ENCODE data around the gene GFI1. TPM values are rescaled to one million over a fixed set of nuclear protein-coding genes. Genes with fewer than 3 reads are reported as not detected.

Gene GFI1
- total and polyA plus RNA-seq, 2 of the 8 experiments (the other 6 are each of a cell fraction or from before 2014, with no cell fraction given): 0.08 to 0.17 TPM

DNA sequence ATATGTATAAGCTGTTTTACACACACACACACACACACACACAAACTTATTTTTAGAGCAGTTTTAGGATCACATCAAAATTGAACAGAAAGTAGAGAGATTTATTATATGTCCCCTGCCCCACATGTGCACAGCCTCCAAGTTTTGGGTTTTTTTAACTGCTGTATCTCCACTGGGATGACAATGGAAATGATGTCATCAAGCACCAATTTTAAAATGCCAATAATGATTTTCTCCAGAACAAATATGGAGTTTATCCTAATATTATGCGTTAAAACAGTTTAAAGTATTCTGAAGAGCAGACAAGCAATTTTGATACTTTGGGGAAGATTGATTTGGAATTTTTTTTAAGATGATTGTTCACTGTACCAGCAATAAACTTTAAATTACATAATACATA is 56.7 kb downstream of the GFI1 start (continued):
- no peak for TF ChIP-seq CBX8 (IDR thresholded peaks at IDR 0.05; ENCODE audit: borderline replicate concordance, low read depth, low read length)
- TF ChIP-seq CEBPB (IDR thresholded peaks at IDR 0.05; ENCODE audit: low read depth, low read length): no peak
- no peak for TF ChIP-seq USF2 (IDR thresholded peaks at IDR 0.05; ENCODE audit: low read length)
- no peak for TF ChIP-seq CREB1 (IDR thresholded peaks at IDR 0.05)
- no peak for TF ChIP-seq TCF12 (IDR thresholded peaks at IDR 0.05; ENCODE audit: low read depth, low read length)
- TF ChIP-seq BACH1 (IDR thresholded peaks at IDR 0.05; ENCODE audit: low read length): no peak

All from H1 (cell line).